NK-92 treated with Interleukin-12 subunit alpha and Interleukin-12 subunit beta, amount 100 ng/mL, for 24 hours (cell line): ENCODE measurements around the gene TMEM164.
"Not testable (repeated sequence)": the region's sequence is repeated elsewhere in the genome, so short reads cannot be mapped to it uniquely, and the experiment has no call there.

Experiments
- DNase-seq: peaks from one replicate; lab custom pipeline; 2025; lab: John Stamatoyannopoulos, UW

The TMEM164 gene

DNA sequence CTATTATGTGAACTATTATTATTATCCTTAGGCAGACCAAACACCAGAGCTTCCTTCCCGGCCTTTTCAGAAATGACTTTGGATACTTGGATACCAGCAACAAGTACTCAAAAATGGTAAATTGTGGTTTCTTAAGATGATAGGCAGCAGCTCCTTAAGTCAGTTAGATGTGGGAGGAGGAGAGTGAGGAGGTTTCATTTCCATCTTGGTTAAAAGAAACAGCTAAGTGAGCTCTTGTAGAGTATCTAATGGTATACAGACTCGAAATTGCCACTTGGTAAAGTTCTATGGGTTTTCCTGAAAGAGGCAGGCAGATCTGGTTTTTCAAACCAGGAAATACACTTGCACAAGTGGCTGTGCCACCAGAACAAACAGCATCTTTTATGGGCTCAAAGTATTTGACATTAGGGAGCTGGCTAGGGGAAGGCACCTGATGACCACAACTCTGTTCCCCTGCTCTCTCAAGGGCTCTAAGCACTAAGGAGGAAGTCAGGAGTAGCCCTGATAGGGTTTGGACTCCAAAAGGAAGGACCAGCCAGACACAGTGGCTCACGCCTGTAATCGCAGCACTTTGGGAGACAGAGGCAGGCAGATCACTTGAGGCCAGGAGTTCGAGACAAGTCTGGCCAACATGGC, 130.9 kb downstream of the TMEM164 start:
- DNase-seq, result no peak

DNA sequence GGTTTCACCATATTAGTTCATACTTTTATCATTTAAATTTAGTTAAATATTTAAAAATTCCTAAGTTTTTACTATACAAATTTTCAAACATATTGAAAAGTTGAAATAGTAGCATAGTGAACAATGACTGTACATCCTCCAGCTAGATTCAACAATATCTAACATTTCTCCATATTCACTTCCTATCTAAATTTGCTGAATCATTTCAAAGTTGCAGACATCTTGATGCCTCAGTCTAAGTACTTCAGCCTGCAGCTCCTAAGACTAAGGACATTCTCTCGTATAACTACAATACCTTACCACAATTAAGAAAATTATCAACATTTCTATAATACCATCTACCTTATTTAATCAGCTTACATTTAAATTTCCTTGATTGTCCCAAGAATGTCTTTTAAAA, 132.7 kb downstream of the TMEM164 start:
- DNase-seq, result no peak

DNA sequence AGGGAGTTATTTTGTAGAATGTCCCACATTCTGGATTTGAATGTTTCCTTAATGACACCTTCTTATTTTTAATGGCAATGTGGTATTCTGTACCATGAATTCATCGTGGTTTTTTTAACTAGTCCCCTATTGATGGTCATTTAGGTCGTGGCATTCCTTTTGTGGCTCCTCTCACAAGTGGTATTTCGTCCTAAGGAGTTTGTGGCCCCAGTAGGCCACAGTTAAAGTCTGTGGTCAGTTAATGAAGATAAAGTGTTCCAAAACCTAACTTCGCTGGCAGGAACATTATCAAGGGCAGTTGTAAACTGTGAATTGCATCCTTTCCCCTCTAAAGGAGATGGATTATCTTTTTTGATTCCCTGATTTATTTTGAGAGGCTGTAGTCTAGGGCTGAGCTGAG, 133.2 kb downstream of the TMEM164 start:
- no peak for DNase-seq

DNA sequence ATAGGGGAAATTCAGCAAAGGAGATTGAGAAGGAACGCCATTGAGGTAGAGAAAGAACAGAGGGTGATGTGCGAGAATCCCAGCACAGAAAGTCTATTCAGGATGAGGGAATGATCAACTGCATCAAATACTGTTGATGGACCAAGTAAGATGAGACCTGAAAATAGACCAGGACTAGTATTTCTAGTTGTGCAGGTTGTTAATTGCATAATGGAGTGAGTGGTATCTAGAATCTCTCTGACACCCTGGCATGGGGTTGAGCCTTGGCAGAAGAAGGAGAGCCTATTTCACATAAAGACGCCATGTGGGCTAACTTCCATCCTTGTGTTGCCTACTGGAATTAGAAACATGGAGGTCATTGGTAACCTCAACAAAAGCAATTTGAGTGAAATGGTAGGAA, 135.6 kb downstream of the TMEM164 start:
- DNase-seq, result no peak

DNA sequence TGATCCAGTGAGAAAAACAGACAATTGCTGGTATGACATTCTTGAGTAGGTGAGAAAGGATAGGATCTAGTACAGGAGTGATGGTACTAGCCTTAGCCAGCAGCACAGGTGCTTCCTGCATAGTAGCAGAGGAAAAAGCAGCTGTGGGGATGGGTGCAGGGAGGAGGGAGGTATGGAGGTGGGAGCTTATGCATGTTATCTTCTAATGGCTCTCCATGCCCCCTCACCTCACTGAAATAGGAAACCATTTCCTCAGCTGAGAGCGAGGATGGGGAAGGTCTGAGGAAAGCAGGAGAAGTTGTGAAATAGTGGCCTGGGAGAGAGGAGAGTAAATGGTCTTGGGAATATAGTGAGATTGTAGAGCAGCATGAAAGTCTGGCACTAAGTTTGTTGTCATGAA, 136.3 kb downstream of the TMEM164 start:
- no peak for DNase-seq

DNA sequence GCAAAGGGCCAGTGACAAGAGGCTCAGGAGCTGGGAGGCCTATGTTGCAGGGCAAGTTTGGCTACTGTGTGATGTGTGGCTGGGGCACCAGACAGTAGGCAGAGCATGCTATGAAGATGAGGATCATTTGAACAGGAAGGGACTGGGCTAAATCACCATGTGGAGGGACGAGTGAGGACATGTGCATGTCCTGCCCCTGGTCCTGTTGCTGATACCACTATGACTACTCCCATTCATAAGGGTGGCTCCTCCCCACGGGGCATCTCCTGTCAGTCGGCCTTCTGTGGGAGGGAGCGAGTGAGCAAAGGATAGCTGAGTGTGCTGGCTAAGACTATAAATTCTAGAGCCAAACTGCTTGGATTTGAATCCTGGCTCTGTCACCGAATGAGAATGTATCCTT, 139.2 kb downstream of the TMEM164 start:
- no peak for DNase-seq

DNA sequence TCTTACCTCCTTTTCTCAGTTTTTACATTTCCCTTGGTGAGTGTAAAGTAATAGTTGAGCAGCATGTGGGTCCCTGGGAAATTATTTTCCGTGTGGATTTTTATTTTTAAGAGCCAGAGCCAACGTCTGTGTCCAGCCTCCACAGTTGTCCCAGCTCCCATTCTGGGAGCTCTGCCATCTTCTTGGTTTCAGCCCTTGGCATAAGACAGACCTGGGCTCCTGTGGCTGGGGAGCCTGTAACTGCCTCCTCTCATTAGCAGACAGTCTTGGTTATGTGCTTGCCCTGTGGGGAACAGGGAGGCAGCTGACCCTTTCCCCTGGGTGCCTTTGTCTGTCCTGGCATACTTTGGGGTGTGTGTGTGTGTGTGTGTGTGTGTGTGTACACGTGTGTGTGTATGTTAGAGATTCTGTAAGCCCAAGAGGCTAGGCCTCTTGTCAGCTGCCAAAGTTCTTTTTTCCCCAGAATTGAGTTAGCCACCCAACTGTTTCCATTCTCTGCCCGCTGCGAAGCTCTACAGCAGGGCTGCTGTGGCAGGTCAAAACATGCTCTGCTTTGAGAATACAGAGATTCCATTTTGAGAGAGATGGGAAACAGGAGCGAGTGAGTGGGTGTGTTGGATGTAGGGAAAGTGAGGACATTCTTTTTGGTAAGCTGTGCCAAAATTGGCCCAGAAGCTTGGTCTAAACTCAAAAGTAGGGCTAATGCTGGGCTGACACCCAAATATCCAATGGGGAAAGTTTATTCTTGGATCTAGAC, 140.7 kb downstream of the TMEM164 start:
- DNase-seq, result no peak

DNA sequence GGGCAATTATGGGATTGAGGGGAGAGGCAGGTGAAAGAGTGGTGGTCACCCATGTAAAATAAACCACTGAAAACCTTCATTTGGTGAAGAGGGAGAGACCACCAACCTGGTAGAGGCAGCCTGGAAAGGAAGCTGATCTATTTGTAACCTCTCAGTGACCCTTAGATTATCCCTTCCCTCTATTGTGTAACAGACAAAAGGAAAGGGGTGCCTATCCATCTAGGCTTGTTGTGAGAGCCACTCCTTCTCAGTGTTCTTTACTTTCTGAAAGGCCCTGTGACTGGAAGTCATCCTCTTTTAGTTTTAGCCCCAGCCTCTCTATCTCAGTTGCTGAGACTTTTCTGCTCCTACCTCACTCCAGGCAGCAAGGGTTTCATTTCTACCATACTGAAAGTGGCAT, 142.4 kb downstream of the TMEM164 start:
- DNase-seq, result no peak

DNA sequence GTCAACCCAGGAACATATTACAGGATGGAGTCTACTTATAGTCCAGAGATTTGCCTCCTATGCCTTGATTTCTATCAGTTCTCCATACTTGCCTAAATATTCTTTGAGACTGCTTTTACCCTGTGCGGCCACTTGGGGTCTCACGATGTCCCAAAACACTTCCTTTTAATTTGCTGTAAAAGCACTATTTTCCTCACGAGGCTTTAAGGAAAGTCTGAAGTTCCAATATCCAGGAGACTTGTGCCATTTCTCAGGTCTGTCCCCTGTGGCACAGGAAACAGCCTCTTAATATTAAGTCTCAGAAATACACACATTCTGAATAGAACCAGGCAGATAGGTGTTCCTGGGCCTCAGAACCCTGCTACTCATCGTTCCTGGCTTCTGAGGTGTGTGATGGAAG, 142.9 kb downstream of the TMEM164 start:
- no peak for DNase-seq

DNA sequence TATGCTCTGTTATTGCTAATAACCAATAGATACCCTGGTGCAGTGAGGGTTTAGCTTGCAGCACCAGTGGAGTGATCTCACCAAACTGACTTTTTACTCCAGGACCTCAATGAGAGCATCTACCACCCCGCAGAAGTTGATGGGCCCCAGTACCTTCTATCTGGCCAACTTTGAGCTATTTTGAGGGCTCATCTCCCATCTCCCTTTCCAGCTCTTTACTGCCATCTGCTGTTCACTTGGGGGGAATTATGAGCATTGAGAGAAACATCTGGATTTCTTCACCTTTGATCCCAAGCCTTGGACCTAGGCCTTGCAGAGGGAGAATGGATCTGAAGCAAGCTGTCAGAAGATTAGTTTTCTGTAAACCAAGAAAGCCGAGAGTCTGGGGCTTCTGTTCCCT, 143.6 kb downstream of the TMEM164 start:
- DNase-seq, result peak; percentile 2

DNA sequence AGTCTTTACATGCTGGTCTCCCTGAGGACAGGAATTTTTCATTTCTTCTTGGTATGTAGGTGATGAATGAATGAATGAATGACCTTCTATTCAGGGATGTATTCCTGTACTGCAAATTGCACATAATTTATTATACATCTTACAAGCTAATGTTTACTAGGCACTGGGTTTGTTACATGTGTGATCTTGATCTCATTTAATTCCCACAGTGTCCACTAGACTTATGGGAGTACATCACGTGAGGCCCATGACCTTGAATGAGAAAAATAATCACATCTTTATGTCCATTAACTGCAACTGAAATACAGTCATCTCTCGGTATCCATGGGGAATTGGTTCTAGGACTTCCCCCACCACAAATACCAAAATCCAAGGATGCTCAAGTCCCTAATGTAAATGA, 150.3 kb downstream of the TMEM164 start:
- no peak for DNase-seq

DNA sequence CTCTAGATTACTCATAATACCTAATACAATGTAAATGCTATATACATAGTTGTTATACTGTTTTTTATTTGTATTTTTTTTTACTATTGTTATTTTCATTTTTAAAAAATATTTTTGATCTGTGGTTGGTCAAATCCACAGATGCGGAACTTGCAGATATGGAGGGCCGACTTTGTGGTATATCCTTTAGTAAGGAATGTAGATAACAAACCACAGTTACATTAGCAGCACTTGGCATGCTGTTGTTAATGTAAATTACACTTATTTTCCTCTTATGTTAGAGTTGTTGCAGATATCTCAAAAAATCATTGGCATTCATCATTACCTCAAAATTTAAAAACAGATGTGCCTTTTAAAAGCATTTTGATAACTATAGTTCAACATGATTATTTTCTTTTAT, 151.0 kb downstream of the TMEM164 start:
- no peak for DNase-seq

DNA sequence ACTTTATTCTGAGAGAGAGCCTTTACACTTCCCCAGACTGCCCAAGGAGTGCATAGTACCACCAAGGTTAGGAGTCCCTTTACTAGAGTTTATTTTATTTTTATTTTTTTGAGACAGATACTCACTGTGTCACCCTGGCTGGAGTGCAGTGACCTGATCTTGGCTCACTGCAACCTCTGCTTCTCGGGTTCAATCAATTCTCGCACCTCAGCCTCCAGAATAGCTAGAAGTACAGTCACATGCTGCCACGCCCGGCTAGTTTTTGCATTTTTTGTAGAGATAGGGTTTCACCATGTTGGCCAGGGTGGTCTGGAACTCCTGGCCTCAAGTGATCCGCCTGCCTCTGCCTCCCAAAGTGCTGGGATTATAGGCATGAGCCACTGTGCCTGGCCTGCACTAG, 151.4 kb downstream of the TMEM164 start:
- DNase-seq, result not testable (repeated sequence)

DNA sequence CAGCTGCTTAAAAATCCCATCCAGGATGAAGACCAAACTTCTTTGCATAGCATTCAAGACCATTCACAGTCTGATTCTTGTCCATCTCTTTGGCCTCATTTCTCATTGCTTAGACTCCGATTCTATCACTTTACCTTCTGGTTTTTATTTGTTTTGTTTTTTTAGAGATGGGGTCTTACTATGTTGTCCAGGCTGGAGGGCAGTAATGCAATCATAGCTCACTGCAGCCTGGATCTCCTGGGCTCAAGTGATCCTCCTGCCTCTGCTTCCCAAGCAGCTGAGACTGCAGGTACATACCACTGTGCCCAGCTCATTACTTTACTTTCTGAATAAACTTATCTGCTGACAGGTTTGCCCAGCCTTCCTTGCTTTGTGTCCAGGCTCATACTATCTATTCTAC, 152.8 kb downstream of the TMEM164 start:
- no peak for DNase-seq

DNA sequence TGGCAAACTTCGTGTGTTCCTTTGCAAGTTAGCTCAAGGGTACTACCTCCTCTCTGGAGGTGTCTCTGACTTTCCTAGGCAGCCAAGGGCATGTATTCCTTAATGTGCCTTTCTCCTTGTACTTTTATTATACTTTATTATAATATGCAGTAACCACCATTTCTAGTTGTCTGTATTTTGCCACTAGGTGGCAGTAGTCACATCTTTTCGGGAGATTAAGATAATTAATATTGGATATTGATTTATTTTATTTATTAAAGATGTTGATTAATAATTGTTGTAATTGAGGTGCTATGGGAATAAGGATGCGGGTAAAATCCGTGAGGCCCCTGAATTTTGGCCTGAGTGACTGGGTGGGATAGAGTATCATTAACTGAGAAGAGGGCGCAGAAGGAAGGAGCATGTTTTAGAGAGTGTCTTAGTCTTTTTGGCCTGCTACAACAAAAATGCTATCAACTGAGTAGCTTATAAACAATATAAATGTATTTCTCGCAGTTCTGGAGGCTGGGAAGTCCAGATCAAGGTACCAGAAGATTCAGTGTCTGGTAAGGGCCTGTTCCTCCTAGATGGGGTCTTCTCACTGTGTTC, 153.3 kb downstream of the TMEM164 start:
- no peak for DNase-seq

DNA sequence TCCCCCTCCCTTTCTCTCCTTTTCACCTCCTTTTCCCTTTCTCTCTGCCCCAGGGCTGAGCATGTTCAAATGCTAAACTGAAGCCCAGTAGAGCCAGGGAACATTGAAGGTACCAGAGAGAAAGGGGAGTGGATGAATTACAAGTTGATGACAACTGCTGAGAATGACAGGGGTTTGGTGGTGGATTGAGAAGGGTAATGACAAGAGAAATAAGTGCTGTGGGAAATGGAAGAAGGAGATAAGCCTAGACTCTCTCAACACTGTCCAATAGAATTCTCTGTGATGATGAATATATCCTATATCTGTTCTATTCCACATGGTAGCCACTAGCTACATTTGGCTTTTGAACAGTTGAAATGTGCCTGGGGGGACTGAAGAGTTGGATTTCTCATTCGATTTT, 154.5 kb downstream of the TMEM164 start:
- no peak for DNase-seq

DNA sequence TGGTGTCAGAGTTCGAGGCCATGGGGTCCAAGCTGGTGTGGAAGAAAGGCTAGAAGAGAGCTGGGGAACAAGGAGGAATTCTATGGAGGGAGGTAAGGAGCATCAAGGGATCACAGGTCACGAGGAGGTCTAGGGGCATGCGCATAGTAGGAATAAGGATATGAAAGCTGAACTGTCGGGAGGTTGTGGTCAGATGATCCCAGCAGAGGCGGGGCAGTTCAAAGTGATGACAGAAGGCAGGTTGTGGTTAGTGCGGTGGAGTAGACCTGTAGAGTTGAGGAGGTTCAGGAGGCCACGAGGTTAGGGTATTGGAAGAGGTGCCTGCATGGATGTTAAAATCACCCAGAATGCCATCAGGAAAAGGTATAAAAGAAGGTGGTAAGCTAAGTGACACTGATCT, 156.3 kb downstream of the TMEM164 start:
- DNase-seq, result no peak

DNA sequence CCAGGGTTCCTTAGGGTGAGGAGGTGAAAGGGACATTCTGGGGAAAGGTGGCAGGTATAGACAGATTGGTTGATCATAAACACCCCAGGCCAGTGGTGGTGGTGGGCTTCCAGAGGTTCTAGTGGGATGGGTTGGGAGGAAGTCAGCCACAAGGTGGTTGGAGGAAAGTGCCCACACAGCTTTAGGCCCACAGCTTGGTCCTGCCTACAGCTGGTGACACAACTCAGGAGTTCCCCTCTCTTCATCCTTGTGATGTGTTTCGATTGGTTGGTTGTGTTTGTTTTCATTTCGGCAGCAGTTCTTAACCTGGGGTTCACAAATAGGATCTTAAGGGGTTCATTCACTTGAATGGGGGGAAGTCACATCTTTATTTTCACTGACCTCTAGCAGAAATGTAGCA, 157.0 kb downstream of the TMEM164 start:
- no peak for DNase-seq

DNA sequence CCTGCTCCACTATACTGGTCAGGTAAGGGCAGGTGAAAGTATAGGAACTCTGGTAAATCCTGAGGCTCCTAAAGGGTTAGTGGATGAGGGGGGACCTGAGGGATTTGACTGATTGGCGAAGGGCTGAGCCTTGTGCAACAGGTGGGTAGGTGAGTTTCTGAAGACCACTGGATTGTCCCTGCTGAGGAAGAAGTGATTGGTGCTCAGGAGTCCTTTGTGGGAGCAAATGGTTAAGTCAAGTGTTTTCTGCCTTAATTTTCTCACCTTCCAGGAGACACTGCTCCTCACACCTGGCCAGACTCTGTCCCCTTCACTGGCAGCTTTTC, 158.4 kb downstream of the TMEM164 start:
- no peak for DNase-seq

DNA sequence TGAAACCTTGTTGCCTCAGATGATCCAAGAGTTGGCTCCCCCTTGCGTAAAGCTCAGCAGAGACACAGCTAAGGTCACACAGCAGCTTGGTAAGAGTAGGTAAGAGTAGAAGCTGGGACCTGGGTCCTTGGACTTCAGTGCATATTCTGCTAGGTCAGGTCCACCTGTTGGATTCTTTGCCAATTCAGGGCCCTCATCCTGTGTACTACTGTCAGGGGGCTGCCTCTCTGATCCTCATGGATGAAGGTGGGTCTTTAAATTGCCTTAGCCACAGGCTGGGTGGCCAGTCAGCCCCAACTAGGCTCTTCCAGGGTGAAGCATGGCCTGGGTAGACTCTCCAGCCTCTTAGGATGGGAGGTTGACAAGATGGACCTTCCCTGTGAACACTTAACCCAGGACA, 159.2 kb downstream of the TMEM164 start:
- no peak for DNase-seq

DNA sequence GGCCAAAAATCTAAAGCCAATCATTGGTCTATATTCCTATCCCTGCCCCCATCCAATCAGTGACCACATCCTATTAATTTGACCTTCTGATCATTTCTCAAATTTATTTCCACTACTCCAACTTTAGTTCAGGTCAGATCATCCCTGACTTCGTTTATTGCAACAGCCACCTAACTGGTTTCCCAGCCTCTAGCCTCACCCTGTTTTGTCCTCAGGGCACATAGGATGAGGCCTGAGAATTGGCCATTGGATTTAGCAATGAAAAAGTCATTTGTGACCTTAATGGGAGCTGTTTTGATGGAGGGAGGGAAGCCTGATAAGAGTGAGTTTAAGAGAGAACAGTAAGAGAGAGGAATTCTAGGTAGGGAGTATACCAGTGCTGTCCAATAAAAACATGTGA, 160.0 kb downstream of the TMEM164 start:
- DNase-seq, result no peak

DNA sequence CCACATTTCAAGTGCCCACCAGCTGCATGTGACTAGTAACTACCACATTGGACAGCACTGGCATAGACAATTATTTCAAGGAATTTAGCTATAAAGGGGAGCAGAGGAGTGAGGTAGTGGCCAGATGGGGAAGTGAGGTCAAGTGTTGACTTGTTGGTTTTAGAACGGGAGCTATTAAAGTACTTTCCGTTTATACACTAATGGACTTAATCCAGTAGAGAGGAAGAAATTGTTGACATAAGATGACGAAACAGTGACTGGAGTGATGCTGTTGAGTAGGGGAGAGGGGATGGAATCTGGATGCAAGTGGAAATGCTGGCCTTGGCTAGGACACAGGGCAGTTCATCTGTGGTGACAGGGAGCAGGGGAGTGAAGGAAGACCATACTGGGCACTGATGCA, 160.6 kb downstream of the TMEM164 start:
- DNase-seq, result no peak

DNA sequence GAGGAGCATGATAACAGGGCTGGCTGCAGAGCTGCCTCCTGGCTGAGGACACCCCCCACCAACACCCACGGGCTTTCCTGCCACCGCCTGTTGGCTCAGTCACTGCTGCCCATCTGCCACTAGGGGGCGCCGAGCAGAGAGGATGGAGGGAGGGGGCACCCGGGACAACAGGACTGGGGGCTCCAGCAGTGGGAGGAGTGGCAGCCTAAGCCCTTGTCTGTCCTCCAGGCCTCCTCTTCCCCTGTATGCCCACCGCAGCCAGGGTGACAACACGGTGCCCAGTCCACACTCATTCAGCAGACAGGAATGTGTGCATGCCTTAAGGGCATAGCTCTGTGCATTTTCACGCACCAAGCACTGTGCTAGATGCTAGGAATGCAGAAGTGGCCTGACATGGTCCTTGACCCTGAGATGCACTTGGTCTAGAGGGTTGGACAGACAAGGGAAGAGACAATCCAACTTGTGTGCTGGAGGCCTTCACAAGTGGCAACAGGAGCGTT, 165.1 kb downstream of the TMEM164 start:
- DNase-seq, result peak; percentile 7

DNA sequence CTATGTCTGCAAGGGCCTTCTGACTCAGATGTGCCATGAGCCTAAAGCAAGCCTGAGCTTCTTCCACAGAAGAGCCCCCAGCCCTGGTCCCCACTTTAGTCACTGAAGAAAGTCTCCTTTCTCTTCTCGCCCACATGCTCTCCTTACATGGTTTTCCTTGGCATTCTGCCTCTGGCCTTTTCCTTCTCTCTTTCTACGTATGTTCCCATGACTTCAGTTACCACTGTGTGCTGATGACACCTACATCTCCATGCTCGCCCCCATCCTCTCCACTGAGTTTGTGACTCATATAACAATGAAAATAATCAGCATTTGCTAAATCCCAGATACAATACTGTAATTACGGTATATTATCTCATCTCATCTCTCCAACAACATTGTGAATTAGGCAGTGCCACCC, 165.7 kb downstream of the TMEM164 start:
- DNase-seq, result no peak
